ENCODE measurements around the gene KIF3C. TPM values are rescaled to one million over a fixed set of nuclear protein-coding genes. Genes with fewer than 3 reads are reported as not detected.

Gene KIF3C
- total and polyA plus RNA-seq, 10 of the 15 experiments (the other 5 are each of a cell fraction or from before 2014, with no cell fraction given), result 0.10 to 0.63 (median 0.46) TPM

- Histone ChIP-seq H3K27me3 (replicated peaks in 1 of 2; ENCODE audit: control insufficient read depth in 2 of 2, insufficient read depth in 2 of 2, low read length in 1 of 2) (no peaks in the 10 kb centered on the region), H4K20me1 (ENCODE audit: control insufficient read depth, insufficient read depth) (no peaks in the 10 kb centered on the region), H2AFZ (ENCODE audit: control insufficient read depth, low read depth, low read length) (no peak overlapping the region), H3K4me2 (ENCODE audit: control insufficient read depth, insufficient read depth) (no peak overlapping the region), H3K9ac (ENCODE audit: control insufficient read depth, insufficient read depth, low read length) (no peak overlapping the region), H3K9me3 (replicated peaks; ENCODE audit: control insufficient read depth, insufficient read depth, low read length) (no peaks in the 10 kb centered on the region), H3K4me3 (no peak overlapping the region), H3K27ac (ENCODE audit: control insufficient read depth, insufficient read depth) (no peak overlapping the region), H3K4me1 (ENCODE audit: control insufficient read depth, insufficient read depth, low read length) (no peaks in the 10 kb centered on the region), H3K79me2 (ENCODE audit: control insufficient read depth, insufficient read depth, low read length) (no peaks in the 10 kb centered on the region), H3K36me3 (ENCODE audit: control insufficient read depth in 2 of 2, insufficient read depth in 2 of 2, low read length in 1 of 2) (no peaks in the 10 kb centered on the region)
- ATAC-seq (no peak), FAIRE-seq (no peak), DNase-seq (ENCODE audit: low read depth, low spot score) (no peak)
- in situ Hi-C loops (cut with MboI) (no loop called here), intact Hi-C loops (cut with micrococcal nuclease; ENCODE audit: unreplicated experiment) (no loop called here)
- 56% methylated on average over 5 of the region's 5 CpGs for WGBS (ENCODE audit: insufficient coverage, insufficient replicate concordance, low lambda C conversion rate, missing lambda C conversion rate)
- ChIA-PET CTCF (interaction anchor here (1.3 to 1.5 kb wide), 2 partner anchors 9 to 145 kb away, joined by 3 to 4 read pairs; no protein-coding TSS in a partner anchor), POLR2A (no interaction called here), SMC1A (ENCODE audit: uncharacterized antibody, unreplicated experiment) (interaction anchor here (1.3 kb wide), 1 partner anchor 9 kb away, joined by 3 read pairs; no protein-coding TSS in a partner anchor), RAD21 (ENCODE audit: unreplicated experiment) (no interaction called here)
- BruUV-seq (replicated peaks), result no TSS peak
- TF ChIP-seq EZH2 (IDR thresholded peaks at IDR 0.05; ENCODE audit: borderline replicate concordance, control insufficient read depth, low read depth, low read length) (no peak), E4F1 (IDR thresholded peaks at IDR 0.05; ENCODE audit: borderline replicate concordance, partially characterized antibody) (no peak), REST (IDR thresholded peaks at IDR 0.05; ENCODE audit: low read depth, low read length) (no peak), BRCA1 (IDR thresholded peaks at IDR 0.05; ENCODE audit: low read depth, low read length) (no peak), RFX5 (IDR thresholded peaks at IDR 0.05; ENCODE audit: low read depth, low read length) (no peak), MTA3 (IDR thresholded peaks at IDR 0.05; ENCODE audit: borderline replicate concordance, low read length) (no peak), SKIL (IDR thresholded peaks at IDR 0.05; ENCODE audit: low read depth, poor library complexity, severe bottlenecking) (no peak), GABPA (IDR thresholded peaks at IDR 0.05; ENCODE audit: low read depth) (no peak), CEBPZ (IDR thresholded peaks at IDR 0.05; ENCODE audit: low read depth, low read length) (no peak)
Observed at GRCh38 chr2:26000561-26001082, 18.3 kb upstream of the KIF3C start.

All from GM12878 (cell line).